PFSK-1 (cell line): ENCODE data around the gene ARHGAP4.

Experiments used
- POLR2AphosphoS5 ChIP-seq: IDR thresholded peaks from 2 replicates; pipeline ENCODE4 v1.6.1; 2012; ENCODE audit warnings: low read depth, mild to moderate bottlenecking, control low read depth, low read length, moderate library complexity
- TAF1 ChIP-seq: IDR thresholded peaks from 2 replicates; pipeline ENCODE4 v1.6.1; 2012; ENCODE audit warnings: low read length, control low read depth, borderline replicate concordance; ENCODE audit not compliant: insufficient read depth
- TF ChIP-seq, protein P1 (sequence below), 2 experiments: IDR thresholded peaks; 2 replicates each; pipeline versions ENCODE4 v1.6.1 to v1.8.0; 2011 to 2012; ENCODE audit warnings: low read depth in 2 of 2, low read length in 2 of 2, control low read depth in 1 of 2, inconsistent platforms in 1 of 2, mild to moderate bottlenecking in 1 of 2, moderate library complexity in 1 of 2; ENCODE audit not compliant: insufficient read depth in 1 of 2

DNA sequence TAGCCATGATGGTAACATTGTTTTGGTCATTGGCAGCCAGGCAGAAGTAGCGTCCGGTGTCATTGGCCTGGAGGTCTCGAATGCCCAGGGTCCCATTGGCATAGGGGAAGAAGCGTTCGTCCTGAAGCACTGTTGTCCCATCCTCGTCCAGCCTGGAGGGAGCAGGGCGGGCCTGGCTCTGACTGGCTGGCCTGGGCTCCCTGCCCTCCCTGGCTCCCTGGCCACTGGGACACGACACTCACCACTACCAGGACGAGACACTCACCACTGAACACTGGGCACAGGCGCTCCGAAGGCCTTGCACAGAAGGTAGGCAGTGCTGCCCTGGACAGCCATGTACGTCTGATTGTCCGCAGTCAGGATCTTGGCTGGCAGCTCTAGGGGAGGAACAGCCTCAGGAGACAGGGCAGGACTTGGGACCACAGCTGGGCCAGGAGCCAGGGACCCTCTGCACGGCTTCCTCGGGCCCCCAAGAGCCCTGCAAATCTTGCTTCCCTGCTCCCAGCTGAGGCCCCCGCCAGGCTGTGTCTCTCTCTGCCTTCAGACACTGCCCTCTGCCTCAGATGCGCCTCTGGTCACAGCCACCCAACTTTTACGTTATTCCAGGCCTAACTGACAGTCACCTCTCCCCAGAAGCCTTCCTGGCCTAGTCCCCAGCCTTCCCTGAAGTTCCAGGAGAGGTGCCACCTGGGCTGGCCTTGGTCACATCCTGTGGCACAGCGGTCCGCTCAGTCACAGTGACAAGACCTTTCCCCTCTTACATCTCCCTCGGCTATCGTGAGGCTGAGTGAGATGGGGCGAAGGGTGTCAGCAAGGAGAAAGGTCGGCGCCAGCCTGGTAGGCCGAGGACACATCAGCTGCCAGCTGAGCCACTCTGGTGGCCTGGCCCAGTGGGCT, 57.2 kb downstream of the ARHGAP4 start:
- TF ChIP-seq, protein P1, sequence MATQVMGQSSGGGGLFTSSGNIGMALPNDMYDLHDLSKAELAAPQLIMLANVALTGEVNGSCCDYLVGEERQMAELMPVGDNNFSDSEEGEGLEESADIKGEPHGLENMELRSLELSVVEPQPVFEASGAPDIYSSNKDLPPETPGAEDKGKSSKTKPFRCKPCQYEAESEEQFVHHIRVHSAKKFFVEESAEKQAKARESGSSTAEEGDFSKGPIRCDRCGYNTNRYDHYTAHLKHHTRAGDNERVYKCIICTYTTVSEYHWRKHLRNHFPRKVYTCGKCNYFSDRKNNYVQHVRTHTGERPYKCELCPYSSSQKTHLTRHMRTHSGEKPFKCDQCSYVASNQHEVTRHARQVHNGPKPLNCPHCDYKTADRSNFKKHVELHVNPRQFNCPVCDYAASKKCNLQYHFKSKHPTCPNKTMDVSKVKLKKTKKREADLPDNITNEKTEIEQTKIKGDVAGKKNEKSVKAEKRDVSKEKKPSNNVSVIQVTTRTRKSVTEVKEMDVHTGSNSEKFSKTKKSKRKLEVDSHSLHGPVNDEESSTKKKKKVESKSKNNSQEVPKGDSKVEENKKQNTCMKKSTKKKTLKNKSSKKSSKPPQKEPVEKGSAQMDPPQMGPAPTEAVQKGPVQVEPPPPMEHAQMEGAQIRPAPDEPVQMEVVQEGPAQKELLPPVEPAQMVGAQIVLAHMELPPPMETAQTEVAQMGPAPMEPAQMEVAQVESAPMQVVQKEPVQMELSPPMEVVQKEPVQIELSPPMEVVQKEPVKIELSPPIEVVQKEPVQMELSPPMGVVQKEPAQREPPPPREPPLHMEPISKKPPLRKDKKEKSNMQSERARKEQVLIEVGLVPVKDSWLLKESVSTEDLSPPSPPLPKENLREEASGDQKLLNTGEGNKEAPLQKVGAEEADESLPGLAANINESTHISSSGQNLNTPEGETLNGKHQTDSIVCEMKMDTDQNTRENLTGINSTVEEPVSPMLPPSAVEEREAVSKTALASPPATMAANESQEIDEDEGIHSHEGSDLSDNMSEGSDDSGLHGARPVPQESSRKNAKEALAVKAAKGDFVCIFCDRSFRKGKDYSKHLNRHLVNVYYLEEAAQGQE (IDR thresholded peaks at IDR 0.05; ENCODE audit: insufficient read depth in 1 of 2, low read depth in 2 of 2, low read length in 2 of 2) = no peak
- TF ChIP-seq POLR2AphosphoS5 (no peak), TAF1 (no peak)
